ENCODE results near the gene EPS8L3.

GRCh38 chr1:109765483-109765815, 1.7 kb upstream of the EPS8L3 start:
- TF ChIP-seq, protein P1, sequence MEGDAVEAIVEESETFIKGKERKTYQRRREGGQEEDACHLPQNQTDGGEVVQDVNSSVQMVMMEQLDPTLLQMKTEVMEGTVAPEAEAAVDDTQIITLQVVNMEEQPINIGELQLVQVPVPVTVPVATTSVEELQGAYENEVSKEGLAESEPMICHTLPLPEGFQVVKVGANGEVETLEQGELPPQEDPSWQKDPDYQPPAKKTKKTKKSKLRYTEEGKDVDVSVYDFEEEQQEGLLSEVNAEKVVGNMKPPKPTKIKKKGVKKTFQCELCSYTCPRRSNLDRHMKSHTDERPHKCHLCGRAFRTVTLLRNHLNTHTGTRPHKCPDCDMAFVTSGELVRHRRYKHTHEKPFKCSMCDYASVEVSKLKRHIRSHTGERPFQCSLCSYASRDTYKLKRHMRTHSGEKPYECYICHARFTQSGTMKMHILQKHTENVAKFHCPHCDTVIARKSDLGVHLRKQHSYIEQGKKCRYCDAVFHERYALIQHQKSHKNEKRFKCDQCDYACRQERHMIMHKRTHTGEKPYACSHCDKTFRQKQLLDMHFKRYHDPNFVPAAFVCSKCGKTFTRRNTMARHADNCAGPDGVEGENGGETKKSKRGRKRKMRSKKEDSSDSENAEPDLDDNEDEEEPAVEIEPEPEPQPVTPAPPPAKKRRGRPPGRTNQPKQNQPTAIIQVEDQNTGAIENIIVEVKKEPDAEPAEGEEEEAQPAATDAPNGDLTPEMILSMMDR (IDR thresholded peaks at IDR 0.05) = no peak
- TF ChIP-seq SP1 (CRISPR knock-in tag; conservative IDR thresholded peaks at IDR 0.05) (no peak), CREM (CRISPR knock-in tag; IDR thresholded peaks at IDR 0.05) (no peak), ELF4 (CRISPR knock-in tag; IDR thresholded peaks at IDR 0.05; ENCODE audit: low read depth) (no peak), NFE2L1 (CRISPR knock-in tag; IDR thresholded peaks at IDR 0.05) (no peak), GTF2I (CRISPR knock-in tag; conservative IDR thresholded peaks at IDR 0.05) (no peak)
- TF ChIP-seq, protein P2, sequence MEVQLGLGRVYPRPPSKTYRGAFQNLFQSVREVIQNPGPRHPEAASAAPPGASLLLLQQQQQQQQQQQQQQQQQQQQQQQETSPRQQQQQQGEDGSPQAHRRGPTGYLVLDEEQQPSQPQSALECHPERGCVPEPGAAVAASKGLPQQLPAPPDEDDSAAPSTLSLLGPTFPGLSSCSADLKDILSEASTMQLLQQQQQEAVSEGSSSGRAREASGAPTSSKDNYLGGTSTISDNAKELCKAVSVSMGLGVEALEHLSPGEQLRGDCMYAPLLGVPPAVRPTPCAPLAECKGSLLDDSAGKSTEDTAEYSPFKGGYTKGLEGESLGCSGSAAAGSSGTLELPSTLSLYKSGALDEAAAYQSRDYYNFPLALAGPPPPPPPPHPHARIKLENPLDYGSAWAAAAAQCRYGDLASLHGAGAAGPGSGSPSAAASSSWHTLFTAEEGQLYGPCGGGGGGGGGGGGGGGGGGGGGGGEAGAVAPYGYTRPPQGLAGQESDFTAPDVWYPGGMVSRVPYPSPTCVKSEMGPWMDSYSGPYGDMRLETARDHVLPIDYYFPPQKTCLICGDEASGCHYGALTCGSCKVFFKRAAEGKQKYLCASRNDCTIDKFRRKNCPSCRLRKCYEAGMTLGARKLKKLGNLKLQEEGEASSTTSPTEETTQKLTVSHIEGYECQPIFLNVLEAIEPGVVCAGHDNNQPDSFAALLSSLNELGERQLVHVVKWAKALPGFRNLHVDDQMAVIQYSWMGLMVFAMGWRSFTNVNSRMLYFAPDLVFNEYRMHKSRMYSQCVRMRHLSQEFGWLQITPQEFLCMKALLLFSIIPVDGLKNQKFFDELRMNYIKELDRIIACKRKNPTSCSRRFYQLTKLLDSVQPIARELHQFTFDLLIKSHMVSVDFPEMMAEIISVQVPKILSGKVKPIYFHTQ (CRISPR knock-in tag; IDR thresholded peaks at IDR 0.05) = no peak
